IMR-90 (cell line): ENCODE measurements around the gene CAT. TPM values are rescaled to one million over a fixed set of nuclear protein-coding genes. Genes with fewer than 3 reads are reported as not detected.

ENCODE experiments used
- ATAC-seq: fragments of 200-7000 bp; cut with Tn5 transposase; 2 replicates; pipeline ENCODE4 v1.9.1; 2020; ENCODE audit warnings: low read depth, mild to moderate bottlenecking, moderate library complexity
- BruUV-seq: library from RNA; stranded (reverse); fragments of 400-500 nt; replicated peaks from 2 replicates; lab custom pipeline; 2021; lab: Mats Ljungman, UMichigan
- CTCF ChIA-PET: fragments of 300-600 bp; formaldehyde crosslinking; extraction: SDS; loops from one replicate; lab custom pipeline; 2021; ENCODE audit warnings: antibody characterized with exemption; lab: Yijun Ruan, JAX
- POLR2A ChIA-PET: fragments of 300-600 bp; sonication (Branson Sonifier 250); formaldehyde crosslinking; loops from one replicate; lab custom pipeline; 2022; ENCODE audit warnings: antibody characterized with exemption; ENCODE audit not compliant: unreplicated experiment; lab: Charles Lee
- DNase-seq: peaks from one replicate; pipeline ENCODE4 v3.0.0; 2013
- H2AFZ ChIP-seq: replicated peaks from 2 replicates; pipeline ENCODE3; 2013; ENCODE audit warnings: low read length, mild to moderate bottlenecking; ENCODE audit not compliant: poor library complexity
- H2AK5ac ChIP-seq: 2 replicates; pipeline ENCODE4 v1.6.1; 2013; ENCODE audit warnings: low read depth, low read length, inconsistent platforms
- H2AK9ac ChIP-seq: replicated peaks from 2 replicates; pipeline ENCODE3; 2013; ENCODE audit warnings: mild to moderate bottlenecking, low read depth, low read length, moderate library complexity; ENCODE audit not compliant: poor library complexity
- H2BK120ac ChIP-seq: 2 replicates; pipeline ENCODE4 v1.6.1; 2013; ENCODE audit warnings: low read depth, low read length, inconsistent platforms
- H2BK15ac ChIP-seq: 3 replicates; pipeline ENCODE4 v1.6.1; 2013; ENCODE audit warnings: low read depth, low read length, inconsistent platforms
- H2BK20ac ChIP-seq: 2 replicates; pipeline ENCODE4 v1.6.1; 2013; ENCODE audit warnings: low read depth, mild to moderate bottlenecking, inconsistent platforms, low read length, moderate library complexity
- H2BK5ac ChIP-seq: 2 replicates; pipeline ENCODE4 v1.6.1; 2013; ENCODE audit warnings: mild to moderate bottlenecking, low read depth, low read length, inconsistent platforms; ENCODE audit not compliant: poor library complexity, severe bottlenecking
- H3K14ac ChIP-seq: replicated peaks from 2 replicates; pipeline ENCODE4 v1.6.1; 2013; ENCODE audit warnings: low read depth, low read length, inconsistent platforms
- H3K18ac ChIP-seq: 2 replicates; pipeline ENCODE4 v1.6.1; 2013; ENCODE audit warnings: low read depth, low read length, control low read depth
- H3K23ac ChIP-seq: 2 replicates; pipeline ENCODE4 v1.6.1; 2013; ENCODE audit warnings: low read depth, low read length, inconsistent platforms
- H3K27ac ChIP-seq: 2 replicates; pipeline ENCODE4 v1.5.1; 2013; ENCODE audit warnings: mild to moderate bottlenecking, control low read depth, low read length; ENCODE audit not compliant: insufficient read depth
- H3K27me3 ChIP-seq: 2 replicates; pipeline ENCODE4 v1.6.1; 2013; ENCODE audit warnings: low read length; ENCODE audit not compliant: control insufficient read depth, insufficient read depth
- H3K36me3 ChIP-seq: 2 replicates; pipeline ENCODE4 v1.6.1; 2013; ENCODE audit warnings: low read length, mixed read lengths; ENCODE audit not compliant: control insufficient read depth, insufficient read depth
- H3K4ac ChIP-seq: 2 replicates; pipeline ENCODE4 v1.6.1; 2013; ENCODE audit warnings: low read depth, low read length, inconsistent platforms
- H3K4me1 ChIP-seq: 2 replicates; pipeline ENCODE4 v1.6.1; 2013; ENCODE audit warnings: low read length, mixed read lengths; ENCODE audit not compliant: control insufficient read depth, insufficient read depth
- H3K4me2 ChIP-seq: 2 replicates; pipeline ENCODE4 v1.6.1; 2013; ENCODE audit warnings: low read depth, mild to moderate bottlenecking, control low read depth, low read length, moderate library complexity
- H3K4me3 ChIP-seq: 2 replicates; pipeline ENCODE4 v1.5.1; 2013; ENCODE audit warnings: low read depth, mild to moderate bottlenecking, control low read depth, low read length, moderate library complexity; ENCODE audit not compliant: insufficient read depth
- H3K56ac ChIP-seq: 2 replicates; pipeline ENCODE4 v1.6.1; 2013; ENCODE audit warnings: low read length, inconsistent platforms; ENCODE audit not compliant: insufficient read depth; ENCODE audit errors: extremely low read depth
- H3K79me1 ChIP-seq, 2 experiments: 2 replicates each; pipeline ENCODE4 v1.6.1; 2013; ENCODE audit warnings: low read length in 2 of 2, inconsistent platforms in 1 of 2, low read depth in 1 of 2
- H3K9ac ChIP-seq: 2 replicates; pipeline ENCODE4 v1.6.1; 2013; ENCODE audit warnings: low read depth, low read length, control low read depth
- H3K9me1 ChIP-seq: 2 replicates; pipeline ENCODE4 v1.6.1; 2013; ENCODE audit warnings: low read length, inconsistent platforms; ENCODE audit not compliant: insufficient read depth
- H3K9me3 ChIP-seq: 2 replicates; pipeline ENCODE4 v1.6.1; 2013; ENCODE audit warnings: low read length; ENCODE audit not compliant: control insufficient read depth, insufficient read depth
- H4K20me1 ChIP-seq: 2 replicates; pipeline ENCODE4 v1.6.1; 2013; ENCODE audit warnings: low read length, inconsistent platforms; ENCODE audit not compliant: insufficient read depth
- H4K5ac ChIP-seq: 2 replicates; pipeline ENCODE4 v1.6.1; 2013; ENCODE audit warnings: mild to moderate bottlenecking, low read depth, low read length, control low read depth
- H4K8ac ChIP-seq, 2 experiments: 2 replicates each; pipeline ENCODE4 v1.6.1; 2013; ENCODE audit warnings: low read depth in 2 of 2, low read length in 2 of 2, control low read depth in 1 of 2, inconsistent platforms in 1 of 2
- H4K91ac ChIP-seq: 2 replicates; pipeline ENCODE4 v1.6.1; 2013; ENCODE audit warnings: low read depth, low read length, inconsistent platforms; ENCODE audit not compliant: insufficient read depth
- BHLHE40 ChIP-seq: fragments of 150-350 bp; IDR thresholded peaks from 2 replicates; pipeline ENCODE4 v1.6.1; 2016; ENCODE audit warnings: mild to moderate bottlenecking, low read depth, low read length
- CEBPB ChIP-seq: IDR thresholded peaks from 2 replicates; pipeline ENCODE4 v1.6.1; 2012; ENCODE audit warnings: low read depth, low read length, improper control_type of control experiment
- CHD1 ChIP-seq: IDR thresholded peaks from 2 replicates; pipeline ENCODE4 v1.6.1; 2012; ENCODE audit warnings: low read depth, low read length, improper control_type of control experiment
- FOS ChIP-seq: fragments of 150-350 bp; IDR thresholded peaks from 2 replicates; pipeline ENCODE4 v1.6.1; 2016; ENCODE audit warnings: low read depth, low read length
- MAFK ChIP-seq: IDR thresholded peaks from 2 replicates; pipeline ENCODE4 v1.6.1; 2012; ENCODE audit warnings: low read depth, low read length, improper control_type of control experiment
- MAZ ChIP-seq: IDR thresholded peaks from 2 replicates; pipeline ENCODE4 v1.6.1; 2012; ENCODE audit warnings: low read depth, mild to moderate bottlenecking, low read length, improper control_type of control experiment, moderate library complexity, borderline replicate concordance
- MXI1 ChIP-seq: IDR thresholded peaks from 2 replicates; pipeline ENCODE4 v1.6.1; 2012; ENCODE audit warnings: low read depth, mild to moderate bottlenecking, low read length, moderate library complexity, borderline replicate concordance
- NFE2L2 ChIP-seq: fragments of 150-350 bp; IDR thresholded peaks from 2 replicates; pipeline ENCODE4 v1.6.1; 2016; ENCODE audit warnings: low read depth, mild to moderate bottlenecking, low read length
- POLR2A ChIP-seq: IDR thresholded peaks from 2 replicates; pipeline ENCODE4 v1.6.1; 2012; ENCODE audit warnings: mild to moderate bottlenecking, low read depth, low read length
- RAD21 ChIP-seq: IDR thresholded peaks from 2 replicates; pipeline ENCODE4 v1.6.1; 2012; ENCODE audit warnings: low read length, improper control_type of control experiment
- RCOR1 ChIP-seq: IDR thresholded peaks from 2 replicates; pipeline ENCODE4 v1.6.1; 2012; ENCODE audit warnings: mild to moderate bottlenecking, low read length, improper control_type of control experiment; ENCODE audit not compliant: insufficient replicate concordance
- SMC3 ChIP-seq: fragments of 150-350 bp; IDR thresholded peaks from 2 replicates; pipeline ENCODE4 v1.6.1; 2016; ENCODE audit warnings: low read depth, mild to moderate bottlenecking, antibody characterized with exemption, low read length, moderate library complexity
- WGBS, 2 experiments: methylation state at CpG; one replicate each; pipeline versions ENCODE4 v1.1.5 to v1.1.7; 2013; ENCODE audit warnings: missing lambda C conversion rate in 2 of 2; ENCODE audit not compliant: insufficient read length in 1 of 2; ENCODE audit errors: extremely low coverage in 2 of 2; 5-methylcytosine and 5-hydroxymethylcytosine counted together
- dilution Hi-C: fragments of 300-500 bp; cut with HindIII; formaldehyde crosslinking; loops from one replicate; pipeline ENCODE4 v1.14.3; 2018; ENCODE audit warnings: low sequenced_read_pairs; ENCODE audit not compliant: unreplicated experiment
- in situ Hi-C: fragments of 300-500 bp; cut with MboI; formaldehyde crosslinking; loops from 3 replicates; pipeline ENCODE4 v1.14.3; 2019; ENCODE audit warnings: low sequenced_read_pairs, inconsistent platforms, mixed read lengths
- intact Hi-C: fragments of 100-400 bp; cut with micrococcal nuclease; formaldehyde crosslinking; loops from 2 replicates; pipeline ENCODE4 v1.10.0; 2022
- polyA plus RNA-seq, 3 experiments: library from polyadenylated mRNA; depleted of rRNA; stranded (reverse); fragments of >200 nt; gene quantifications; 2 replicates each; pipeline ENCODE4 v1.2.3, GENCODE V29; 2012; ENCODE audit warnings: low replicate concordance in 1 of 3
- total RNA-seq: library from RNA; depleted of rRNA; stranded (reverse); fragments of >200 nt; gene quantifications from 2 replicates; pipeline ENCODE4 v1.2.3, GENCODE V29; 2012
- TF ChIP-seq, protein P1 (sequence below): fragments of 150-350 bp; IDR thresholded peaks from 2 replicates; pipeline ENCODE4 v1.6.1; 2016; ENCODE audit warnings: low read depth, mild to moderate bottlenecking, low read length, moderate library complexity, borderline replicate concordance
- TF ChIP-seq, protein P2 (sequence below): conservative IDR thresholded peaks from 2 replicates; pipeline ENCODE4 v1.5.1; 2012; ENCODE audit warnings: mild to moderate bottlenecking, low read depth, low read length, improper control_type of control experiment
- TF ChIP-seq, protein P3 (sequence below): fragments of 150-350 bp; IDR thresholded peaks from 2 replicates; pipeline ENCODE4 v1.6.1; 2017; ENCODE audit warnings: mild to moderate bottlenecking, antibody characterized with exemption, low read length, low read depth

CAT gene
- total and polyA plus RNA-seq, 2 of the 4 experiments (the other 2 are of a cell fraction) = 52.5 to 80.5 TPM

DNA sequence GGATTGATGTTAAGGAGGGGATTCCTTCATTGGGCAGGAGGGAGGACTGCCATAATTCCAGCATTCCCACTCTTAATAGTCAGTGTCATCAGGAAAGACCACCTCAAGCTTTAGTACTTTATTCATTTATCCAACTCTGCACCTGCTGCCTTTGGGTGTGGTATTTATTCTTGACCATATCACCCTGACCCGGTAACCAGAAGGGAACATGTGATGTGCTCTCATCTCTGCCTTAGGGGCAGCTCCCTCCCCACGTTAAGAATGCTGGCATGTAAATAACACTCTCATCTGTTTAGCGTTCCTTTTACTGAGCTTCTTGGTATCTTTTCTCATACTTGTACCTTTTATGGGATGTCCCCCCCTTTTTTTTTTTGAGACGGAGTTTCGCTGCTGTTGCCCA is 7.7 kb downstream of the CAT start:
- peaks cover 3% of the 10 kb centered on the region; the same call in 1 of the 2 replicates for H4K20me1 ChIP-seq
- H4K91ac ChIP-seq = no peak overlapping the region
- WGBS, 2 experiments = no CpG with 5 or more reads among the region's 5 CpGs
- TF ChIP-seq MAZ = no peak
- TF ChIP-seq, protein P1, sequence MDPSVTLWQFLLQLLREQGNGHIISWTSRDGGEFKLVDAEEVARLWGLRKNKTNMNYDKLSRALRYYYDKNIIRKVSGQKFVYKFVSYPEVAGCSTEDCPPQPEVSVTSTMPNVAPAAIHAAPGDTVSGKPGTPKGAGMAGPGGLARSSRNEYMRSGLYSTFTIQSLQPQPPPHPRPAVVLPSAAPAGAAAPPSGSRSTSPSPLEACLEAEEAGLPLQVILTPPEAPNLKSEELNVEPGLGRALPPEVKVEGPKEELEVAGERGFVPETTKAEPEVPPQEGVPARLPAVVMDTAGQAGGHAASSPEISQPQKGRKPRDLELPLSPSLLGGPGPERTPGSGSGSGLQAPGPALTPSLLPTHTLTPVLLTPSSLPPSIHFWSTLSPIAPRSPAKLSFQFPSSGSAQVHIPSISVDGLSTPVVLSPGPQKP = no peak
- TF ChIP-seq, protein P2, sequence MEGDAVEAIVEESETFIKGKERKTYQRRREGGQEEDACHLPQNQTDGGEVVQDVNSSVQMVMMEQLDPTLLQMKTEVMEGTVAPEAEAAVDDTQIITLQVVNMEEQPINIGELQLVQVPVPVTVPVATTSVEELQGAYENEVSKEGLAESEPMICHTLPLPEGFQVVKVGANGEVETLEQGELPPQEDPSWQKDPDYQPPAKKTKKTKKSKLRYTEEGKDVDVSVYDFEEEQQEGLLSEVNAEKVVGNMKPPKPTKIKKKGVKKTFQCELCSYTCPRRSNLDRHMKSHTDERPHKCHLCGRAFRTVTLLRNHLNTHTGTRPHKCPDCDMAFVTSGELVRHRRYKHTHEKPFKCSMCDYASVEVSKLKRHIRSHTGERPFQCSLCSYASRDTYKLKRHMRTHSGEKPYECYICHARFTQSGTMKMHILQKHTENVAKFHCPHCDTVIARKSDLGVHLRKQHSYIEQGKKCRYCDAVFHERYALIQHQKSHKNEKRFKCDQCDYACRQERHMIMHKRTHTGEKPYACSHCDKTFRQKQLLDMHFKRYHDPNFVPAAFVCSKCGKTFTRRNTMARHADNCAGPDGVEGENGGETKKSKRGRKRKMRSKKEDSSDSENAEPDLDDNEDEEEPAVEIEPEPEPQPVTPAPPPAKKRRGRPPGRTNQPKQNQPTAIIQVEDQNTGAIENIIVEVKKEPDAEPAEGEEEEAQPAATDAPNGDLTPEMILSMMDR = no peak
- TF ChIP-seq MXI1 = no peak
- no peak for TF ChIP-seq CHD1
- no peak for TF ChIP-seq RCOR1
- no peak for TF ChIP-seq FOS
- no peak for TF ChIP-seq POLR2A
- no peak for TF ChIP-seq MAFK
- TF ChIP-seq BHLHE40 = no peak
- TF ChIP-seq, protein P3, sequence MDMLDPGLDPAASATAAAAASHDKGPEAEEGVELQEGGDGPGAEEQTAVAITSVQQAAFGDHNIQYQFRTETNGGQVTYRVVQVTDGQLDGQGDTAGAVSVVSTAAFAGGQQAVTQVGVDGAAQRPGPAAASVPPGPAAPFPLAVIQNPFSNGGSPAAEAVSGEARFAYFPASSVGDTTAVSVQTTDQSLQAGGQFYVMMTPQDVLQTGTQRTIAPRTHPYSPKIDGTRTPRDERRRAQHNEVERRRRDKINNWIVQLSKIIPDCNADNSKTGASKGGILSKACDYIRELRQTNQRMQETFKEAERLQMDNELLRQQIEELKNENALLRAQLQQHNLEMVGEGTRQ = no peak
- TF ChIP-seq CEBPB = no peak
- no peak for TF ChIP-seq RAD21
- TF ChIP-seq NFE2L2 = no peak
- TF ChIP-seq SMC3 = no peak
- H2BK15ac ChIP-seq = no peak overlapping the region
- H3K4ac ChIP-seq = no peak overlapping the region
- no peak overlapping the region for H4K5ac ChIP-seq
- DNase-seq = no peak
- in situ Hi-C loops = no loop called here
- H3K9me1 ChIP-seq = peaks cover 12% of the 10 kb centered on the region; the same call in 1 of the 2 replicates
- no peak overlapping the region for H2AK9ac ChIP-seq
- no peak overlapping the region for H3K4me2 ChIP-seq
- no peak overlapping the region for H3K9ac ChIP-seq
- no peaks in the 10 kb centered on the region for H3K27me3 ChIP-seq
- no peak overlapping the region for H3K27ac ChIP-seq
- H3K4me3 ChIP-seq = no peak overlapping the region
- no peaks in the 10 kb centered on the region for H3K9me3 ChIP-seq
- intact Hi-C loops = no loop called here
- ChIA-PET CTCF (no interaction called here), POLR2A (no interaction called here)
- no peak overlapping the region for H4K8ac ChIP-seq
- H2BK20ac ChIP-seq = no peak overlapping the region
- H3K56ac ChIP-seq = no peak overlapping the region
- no peak overlapping the region for H2BK120ac ChIP-seq
- no TSS peak for BruUV-seq
- no peak overlapping the region for H2AK5ac ChIP-seq
- dilution Hi-C loops = no loop called here
- H2BK5ac ChIP-seq = no peak overlapping the region
- H3K36me3 ChIP-seq = peaks cover 8% of the 10 kb centered on the region
- H2AFZ ChIP-seq = no peak overlapping the region
- ATAC-seq = no peak
- peaks cover 13 to 62% of the 10 kb centered on the region in 2 experiments for H3K79me1 ChIP-seq
- H3K18ac ChIP-seq = no peak overlapping the region
- H3K14ac ChIP-seq = no peak overlapping the region
- no peaks in the 10 kb centered on the region for H3K4me1 ChIP-seq
- H3K23ac ChIP-seq = no peak overlapping the region
